HG03571 (cell line): ENCODE data around the gene CDX1.

ENCODE experiments used
- ATAC-seq: cut with Tn5 transposase; IDR thresholded peaks from one replicate; pipeline ENCODE4 v1.9.1; 2021; ENCODE audit not compliant: unreplicated experiment

The CDX1 gene

DNA sequence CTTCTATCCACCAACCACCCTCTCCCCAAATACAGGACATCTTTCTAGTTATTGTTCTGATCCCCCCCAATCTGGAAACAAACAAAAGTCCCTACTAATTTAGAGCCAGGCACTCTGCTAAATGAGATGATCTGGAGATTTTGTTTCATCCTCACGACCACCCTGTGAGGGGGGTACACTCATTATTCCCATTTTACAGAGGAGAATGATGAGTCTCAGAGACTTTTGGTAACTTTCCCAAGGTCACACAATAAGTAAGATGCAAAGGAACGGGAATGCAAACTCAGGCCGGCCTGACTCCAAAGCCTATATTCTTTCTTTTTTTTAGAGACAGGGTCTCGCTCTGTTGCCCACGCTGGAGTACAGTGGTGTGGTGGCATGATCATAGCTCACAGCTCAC is 20.3 kb upstream of the CDX1 start:
- no peak for ATAC-seq

DNA sequence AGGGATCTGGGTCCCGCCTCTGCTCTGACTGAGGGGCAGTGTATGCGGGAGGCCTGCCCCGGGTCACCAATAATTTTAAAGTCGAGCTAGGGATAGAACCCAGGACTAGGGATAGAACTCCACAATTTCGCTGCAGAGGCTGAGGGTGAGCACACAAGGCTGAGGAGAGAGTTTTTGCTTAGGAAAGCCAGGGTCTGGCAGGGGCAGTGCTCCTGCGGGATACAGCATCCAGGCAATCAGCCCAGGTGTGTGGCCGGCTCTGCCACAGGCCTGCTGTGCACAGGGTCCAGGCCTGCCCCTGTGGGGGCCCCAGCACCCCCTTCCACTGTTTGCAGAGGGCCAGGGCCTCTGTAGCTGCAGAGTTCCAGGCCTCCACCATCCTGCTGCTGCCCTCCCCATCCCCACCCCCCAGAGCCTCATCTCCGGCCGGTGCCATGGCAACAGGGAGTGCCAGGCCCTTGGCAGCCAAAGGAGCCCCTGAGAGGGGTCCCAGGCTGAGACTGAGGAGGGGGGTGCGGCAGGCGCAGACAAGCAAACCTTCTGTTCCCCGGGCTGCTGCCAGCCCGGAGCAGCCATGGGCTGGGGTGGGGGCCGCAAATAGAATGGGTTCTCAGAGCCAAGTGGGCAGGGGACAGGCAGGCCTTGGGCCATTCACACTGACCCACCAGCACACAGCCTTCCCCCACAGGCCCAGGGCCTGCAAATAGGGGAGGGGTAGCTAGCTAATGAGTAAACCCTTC is 19.5 kb upstream of the CDX1 start:
- no peak for ATAC-seq

DNA sequence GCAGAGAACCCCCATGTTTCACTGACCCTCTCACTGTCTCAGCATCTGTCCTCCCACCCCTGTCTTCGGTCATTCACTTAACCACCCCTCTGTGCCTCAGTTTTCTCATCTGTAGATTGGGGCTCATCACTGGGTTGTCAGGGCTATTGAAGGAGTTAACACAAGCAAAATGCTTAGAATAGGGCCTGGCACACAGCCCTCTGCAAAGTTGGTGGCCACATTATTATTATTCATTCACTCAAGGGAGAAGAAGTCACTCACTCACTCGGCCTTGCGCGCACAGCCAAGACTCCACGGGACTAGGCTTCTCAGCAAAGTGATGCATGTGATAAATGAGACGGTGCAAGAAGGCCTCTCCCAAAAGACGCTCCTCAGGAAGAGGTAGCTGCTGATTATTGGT is 18.9 kb upstream of the CDX1 start:
- no peak for ATAC-seq

GRCh38 chr5:150148117-150148927 is 18.3 kb upstream of the CDX1 start:
- no peak for ATAC-seq

DNA sequence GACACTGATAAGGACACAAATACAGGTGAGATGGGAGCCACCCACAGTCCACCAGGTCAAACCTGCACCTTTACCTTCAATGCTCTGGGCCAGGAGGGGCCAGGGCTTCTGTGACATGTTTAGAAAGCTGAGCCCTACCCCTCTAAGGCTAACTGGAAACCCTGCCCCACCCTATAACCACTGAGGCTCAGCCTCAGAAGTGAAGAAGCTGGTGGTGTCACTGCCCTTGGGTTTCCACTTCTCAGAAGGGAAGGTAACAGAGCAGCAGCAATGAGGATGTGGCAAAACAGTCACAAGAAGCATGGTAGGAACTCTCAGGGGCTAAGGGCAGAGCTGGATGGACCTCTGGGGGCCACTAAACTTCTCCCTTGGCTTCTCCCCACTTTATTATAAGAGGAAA is 17.0 kb upstream of the CDX1 start:
- no peak for ATAC-seq

- ATAC-seq: no peak
Observed at GRCh38 chr5:150152636-150153462, 13.7 kb upstream of the CDX1 start.

GRCh38 chr5:150153483-150153882 is 13.1 kb upstream of the CDX1 start:
- no peak for ATAC-seq

DNA sequence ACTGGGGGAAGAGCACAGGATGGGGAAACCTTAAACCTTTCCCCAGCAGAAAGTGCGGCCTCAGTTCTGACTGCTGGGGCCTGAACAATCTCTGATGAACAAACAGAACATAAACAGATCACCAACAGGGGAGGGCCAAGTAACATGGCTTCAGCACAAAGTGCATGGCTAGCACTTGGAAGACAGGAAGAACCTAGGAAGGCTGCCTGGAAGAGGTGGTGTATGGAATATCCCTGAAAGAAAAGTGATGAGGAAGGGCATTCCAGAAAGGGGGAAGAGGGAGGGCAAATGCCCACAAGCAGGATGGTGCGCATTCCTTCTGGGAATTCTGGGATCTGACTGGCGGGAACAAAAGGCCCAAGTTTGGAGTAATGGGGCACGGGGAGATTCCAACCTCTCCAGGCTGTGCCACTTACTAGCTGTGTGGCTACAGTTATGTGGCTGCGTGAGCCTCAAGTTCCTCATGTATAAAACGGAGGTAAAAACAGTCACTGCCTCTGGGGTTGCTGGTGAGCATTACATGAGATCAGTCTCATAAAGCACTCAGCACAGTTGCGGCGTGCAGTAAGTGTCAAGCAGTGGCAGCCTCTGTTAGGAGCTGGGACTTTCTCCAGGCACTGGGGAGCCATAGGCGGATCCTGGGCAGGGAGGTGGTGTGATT is 12.5 kb upstream of the CDX1 start:
- ATAC-seq: no peak

GRCh38 chr5:150154618-150155128 is 11.9 kb upstream of the CDX1 start:
- no peak for ATAC-seq

DNA sequence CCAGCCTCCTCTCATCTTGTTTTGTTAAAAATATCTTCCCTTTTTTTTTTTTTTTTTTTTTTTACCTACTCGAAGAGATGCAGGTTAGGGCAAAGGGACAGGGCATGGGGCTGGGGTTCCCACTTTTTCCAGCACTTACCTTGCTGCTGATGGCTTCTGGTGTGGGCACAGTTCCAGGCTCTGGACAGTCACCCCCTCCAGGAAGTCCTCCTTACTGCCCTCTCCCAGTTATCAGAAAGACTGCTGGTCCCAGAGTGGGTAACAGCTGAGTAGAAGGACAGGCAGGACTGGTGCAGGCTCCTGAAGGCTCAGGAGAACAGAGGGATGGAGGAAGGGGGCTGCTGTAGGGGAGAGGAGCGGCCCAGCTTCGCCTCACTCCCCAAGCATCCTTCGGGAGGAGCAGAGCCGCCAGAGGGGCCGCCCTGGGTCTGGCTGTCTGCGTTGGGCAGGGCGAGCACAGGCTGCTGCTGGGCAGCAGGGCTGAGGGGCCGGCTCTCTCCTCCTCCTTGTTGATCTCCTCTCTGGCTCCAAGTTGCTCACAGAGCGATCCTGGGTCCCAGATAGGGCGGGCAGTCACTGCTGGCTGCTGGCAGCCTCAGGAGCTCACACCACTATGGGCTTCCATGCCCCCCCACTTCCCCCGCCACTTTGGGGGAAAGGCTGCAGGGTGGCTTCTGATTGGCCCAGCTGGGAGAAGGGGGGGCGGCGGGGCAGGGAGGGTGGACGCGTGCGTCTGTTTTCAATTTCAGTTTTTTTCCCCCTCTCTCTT is 11.1 kb upstream of the CDX1 start, which contains the start of gene PDGFRB:
PDGFRB (minus strand) TSS at position 588 of the 769 bp plus-strand sequence. CDS start 18,798 bp downstream, outside the sequence.
- peak; percentile 51 for ATAC-seq

DNA sequence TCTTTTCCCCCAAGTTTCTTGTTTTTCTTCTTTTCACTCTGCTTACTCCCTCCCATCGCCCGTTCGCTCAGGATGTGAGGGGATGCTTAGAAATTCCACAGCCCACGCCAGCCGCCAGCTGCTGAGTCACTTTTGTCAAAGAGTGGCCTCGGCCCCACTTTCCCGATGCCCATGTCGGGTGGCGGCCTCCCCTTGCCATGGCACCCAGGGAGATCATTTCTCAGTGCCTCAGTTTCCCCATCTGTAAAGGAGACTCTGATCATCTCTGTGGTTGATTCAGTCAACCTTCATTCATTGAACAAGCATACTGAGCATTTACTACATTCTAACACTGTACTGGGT is 10.6 kb upstream of the CDX1 start:
- ATAC-seq: no peak

DNA sequence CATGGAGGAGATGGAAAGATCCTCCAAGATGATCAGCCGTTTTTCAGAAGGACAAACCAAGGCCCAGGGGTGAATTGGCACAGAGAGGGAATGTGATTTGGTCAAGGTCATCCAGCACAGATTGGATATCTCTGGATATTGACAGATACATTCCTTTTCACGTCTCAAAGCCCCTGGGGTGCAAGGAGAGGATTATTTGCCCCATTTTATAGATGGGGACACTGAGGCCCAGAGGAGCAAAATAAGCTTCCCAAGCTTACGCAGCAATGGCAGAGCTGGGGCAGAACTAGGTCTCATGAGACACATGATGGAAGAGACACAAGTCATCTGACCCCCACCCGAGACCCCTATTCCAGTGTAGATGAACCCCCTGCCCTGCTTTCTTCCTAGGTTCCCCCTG is 10.0 kb upstream of the CDX1 start:
- ATAC-seq: no peak

- ATAC-seq: no peak
Observed at GRCh38 chr5:150157168-150157567, 9.4 kb upstream of the CDX1 start.

DNA sequence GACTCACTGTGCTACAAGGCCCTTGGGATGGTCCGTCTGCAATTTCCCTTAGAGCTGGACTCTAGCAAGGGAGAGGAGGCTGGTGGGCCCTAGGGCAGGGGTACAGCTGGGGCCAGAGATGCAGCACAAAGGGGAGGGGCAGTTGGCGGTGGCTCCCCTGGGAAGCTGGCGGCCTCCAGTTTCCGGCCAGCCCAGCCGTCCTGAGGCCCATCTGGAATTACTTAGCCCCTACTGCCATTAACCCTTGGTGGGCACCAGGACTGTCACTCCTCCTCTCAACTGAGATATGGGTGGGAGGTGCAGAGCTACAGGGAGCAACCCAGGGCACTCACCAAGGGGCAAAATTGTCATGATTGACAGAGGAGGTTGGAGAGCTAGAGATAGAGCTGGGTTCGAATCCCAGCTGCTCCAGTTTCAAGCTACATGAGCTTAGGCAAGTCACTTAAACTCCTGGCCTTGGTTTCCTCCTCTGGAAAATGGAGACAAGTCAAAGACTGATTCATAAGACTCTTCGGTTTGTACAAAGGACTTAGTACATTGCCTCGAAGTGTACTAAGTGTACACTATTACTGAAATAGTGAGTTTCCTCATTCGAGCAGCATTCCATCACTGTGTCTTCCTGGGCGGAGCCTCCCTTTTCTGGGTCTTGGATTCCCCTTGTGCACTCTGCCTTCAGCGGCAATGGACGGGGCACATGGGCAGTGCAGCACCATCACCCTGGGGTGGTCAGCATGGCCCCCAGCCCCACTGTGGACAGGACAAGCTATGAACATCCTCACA is 8.2 kb upstream of the CDX1 start:
- no peak for ATAC-seq

GRCh38 chr5:150159031-150159430 is 7.5 kb upstream of the CDX1 start:
- no peak for ATAC-seq

DNA sequence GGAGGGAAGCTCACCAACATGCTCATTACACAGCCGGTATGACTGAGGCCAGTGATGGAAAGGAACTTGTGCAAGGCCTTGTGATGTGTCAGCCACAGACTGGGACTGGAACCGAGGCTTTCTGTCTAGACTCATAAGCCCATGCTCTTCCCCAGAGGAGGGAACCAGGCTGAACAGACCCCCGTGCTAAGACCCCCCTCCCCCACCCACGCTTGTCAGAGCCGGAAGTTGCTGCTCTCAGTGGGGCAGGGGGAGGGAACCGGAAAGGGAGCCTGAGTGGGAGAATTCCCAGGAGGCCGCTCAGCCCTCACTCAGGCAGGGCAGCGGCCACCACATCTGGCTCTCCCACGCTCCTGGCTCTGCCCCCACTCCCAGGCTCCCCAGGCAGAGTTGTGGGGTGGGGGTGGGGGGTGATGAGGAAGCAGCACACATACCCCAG is 6.8 kb upstream of the CDX1 start:
- no peak for ATAC-seq

DNA sequence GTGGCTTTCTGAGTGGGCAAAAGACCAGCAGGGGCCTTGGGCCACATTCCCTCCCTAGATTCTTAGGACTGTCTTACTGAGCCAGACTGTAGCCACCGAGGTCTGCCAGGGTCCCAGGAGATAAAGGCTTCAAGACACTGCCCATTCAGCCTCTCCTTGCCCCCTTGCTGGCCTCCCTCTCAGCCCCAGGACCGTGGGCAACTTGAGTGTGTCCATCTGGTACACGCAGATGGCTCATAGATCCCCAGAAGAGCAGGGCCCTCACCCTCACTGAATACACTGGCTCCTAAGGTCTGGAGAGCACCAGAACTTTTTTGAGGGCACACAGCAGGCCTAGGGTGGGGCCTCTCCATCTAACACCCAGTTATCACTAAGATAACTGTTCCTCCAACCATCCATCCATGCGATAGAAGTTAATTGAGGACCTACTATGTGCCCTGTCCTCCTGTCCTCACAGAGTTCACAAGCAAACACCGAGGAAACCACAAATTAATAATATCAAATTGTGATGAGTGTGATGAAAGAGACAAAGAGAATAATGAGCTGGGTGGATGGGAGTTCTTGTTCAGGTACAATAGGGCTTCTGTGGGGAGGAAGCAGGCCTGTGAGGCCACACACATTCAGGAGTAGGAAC is 6.0 kb upstream of the CDX1 start:
- ATAC-seq: no peak

GRCh38 chr5:150161242-150162141 is 5.1 kb upstream of the CDX1 start:
- peak; percentile 59 for ATAC-seq
